ENCODE results near the gene CGB5.
"Not testable (repeated sequence)": the region's sequence is repeated elsewhere in the genome, so short reads cannot be mapped to it uniquely, and the experiment has no call there.

The CGB5 gene

GRCh38 chr19:49017666-49018351 is 25.8 kb upstream of the CGB5 start:
- Histone ChIP-seq H3K4me2 (ENCODE audit: low read depth, low read length) (peak overlapping the region; percentile 94), H3K9me2 (replicated peaks; ENCODE audit: insufficient read depth, low read length) (no peaks in the 10 kb centered on the region), H3K9ac (ENCODE audit: low read length) (no peak overlapping the region; the same call in 1 of the 2 replicates), H3F3A (ENCODE audit: insufficient read depth, low read length) (no peaks in the 10 kb centered on the region), H4K20me1 (ENCODE audit: insufficient read depth, low read length) (no peaks in the 10 kb centered on the region), H3K4me1 (ENCODE audit: low read length) (no peaks in the 10 kb centered on the region), H3K27me3 (replicated peaks; ENCODE audit: insufficient read depth, low read length) (peaks cover 34% of the 10 kb centered on the region), H3K79me2 (ENCODE audit: low read length) (no peaks in the 10 kb centered on the region), H3K36me3 (replicated peaks; ENCODE audit: insufficient read depth, low read length) (no peaks in the 10 kb centered on the region), H3K4me3 (ENCODE audit: low read length) (peak overlapping the region; percentile 56), H3K9me3 (replicated peaks; ENCODE audit: insufficient read depth, low read length) (no peaks in the 10 kb centered on the region), H3K27ac (ENCODE audit: low read length) (no peak overlapping the region), H2AFZ (ENCODE audit: low read length) (0 out of 2 replicates have a peak overlapping the region, but pooled peaks have one; percentile 11)
- TF ChIP-seq EZH2phosphoT487 (IDR thresholded peaks at IDR 0.05; ENCODE audit: low read length), result no peak
- TF ChIP-seq EZH2 (optimal IDR thresholded peaks at IDR 0.05; ENCODE audit: low read depth, low read length), result no peak
- peak; percentile 56 for TF ChIP-seq CTCF (IDR thresholded peaks at IDR 0.05; ENCODE audit: low read length)
- DNase-seq, result peak; percentile 54

- peak overlapping the region; percentile 25; the same call in 1 of the 2 replicates for H3K9ac ChIP-seq (ENCODE audit: low read length)
- H3K4me2 ChIP-seq (ENCODE audit: low read depth, low read length), result peak overlapping the region; percentile 94
- not testable (repeated sequence) for H3K9me2 ChIP-seq (replicated peaks; ENCODE audit: insufficient read depth, low read length); H3K79me2 ChIP-seq (ENCODE audit: low read length); H3K36me3 ChIP-seq (replicated peaks; ENCODE audit: insufficient read depth, low read length); DNase-seq; H3F3A ChIP-seq (ENCODE audit: insufficient read depth, low read length); H3K9me3 ChIP-seq (replicated peaks; ENCODE audit: insufficient read depth, low read length); H3K4me1 ChIP-seq (ENCODE audit: low read length); H3K27ac ChIP-seq (ENCODE audit: low read length); H4K20me1 ChIP-seq (ENCODE audit: insufficient read depth, low read length)
- peak overlapping the region; percentile 56 for H3K4me3 ChIP-seq (ENCODE audit: low read length)
- H3K27me3 ChIP-seq (replicated peaks; ENCODE audit: insufficient read depth, low read length), result peaks cover 34% of the 10 kb centered on the region
- 0 out of 2 replicates have a peak overlapping the region, but pooled peaks have one; percentile 20 for H2AFZ ChIP-seq (ENCODE audit: low read length)
Observed at GRCh38 chr19:49018388-49019241, 25.0 kb upstream of the CGB5 start.

DNA sequence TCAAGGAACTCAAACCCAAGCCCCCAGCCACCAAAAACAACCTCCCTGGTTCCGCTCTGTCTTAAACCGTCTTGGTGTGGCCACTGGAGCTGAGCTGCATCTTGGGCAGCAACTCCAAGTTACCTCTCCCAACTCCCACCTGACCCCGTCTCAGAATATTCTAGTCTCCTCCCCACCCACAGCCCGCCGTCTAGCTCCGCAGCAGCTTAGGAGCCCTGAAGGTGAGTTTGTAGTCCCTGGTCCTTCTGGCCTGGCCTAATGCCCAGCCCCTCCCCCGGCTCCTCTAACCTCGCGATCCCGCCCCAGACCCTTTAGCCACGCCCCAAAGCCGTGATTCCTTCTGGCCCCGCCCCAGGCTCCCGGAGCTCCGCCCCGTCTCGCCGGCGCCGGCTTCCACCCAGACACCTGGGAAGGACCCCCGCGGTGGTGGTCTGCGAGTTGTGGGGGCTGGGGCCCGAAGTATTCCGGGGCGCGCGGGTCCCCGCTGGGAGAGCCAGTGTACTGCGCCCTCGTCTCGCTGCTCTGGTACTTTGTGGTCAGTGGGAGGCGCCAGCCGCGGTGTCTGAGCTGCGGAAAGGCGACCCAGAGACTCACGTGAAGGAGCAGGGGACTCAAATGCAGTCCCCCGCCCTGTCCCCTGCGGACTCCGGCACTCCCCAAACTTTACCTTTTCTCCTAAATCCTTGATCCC is 24.3 kb upstream of the CGB5 start:
- peak overlapping the region; percentile 94; the same call in 1 of the 2 replicates for H3K4me2 ChIP-seq (ENCODE audit: low read depth, low read length)
- peaks cover 34% of the 10 kb centered on the region for H3K27me3 ChIP-seq (replicated peaks; ENCODE audit: insufficient read depth, low read length)
- H4K20me1 ChIP-seq (ENCODE audit: insufficient read depth, low read length), result no peaks in the 10 kb centered on the region
- H3F3A ChIP-seq (ENCODE audit: insufficient read depth, low read length), result no peaks in the 10 kb centered on the region
- H3K9me3 ChIP-seq (replicated peaks; ENCODE audit: insufficient read depth, low read length), result no peaks in the 10 kb centered on the region
- no peak overlapping the region for H3K4me3 ChIP-seq (ENCODE audit: low read length)
- no peaks in the 10 kb centered on the region for H3K9me2 ChIP-seq (replicated peaks; ENCODE audit: insufficient read depth, low read length)
- no peak overlapping the region for H2AFZ ChIP-seq (ENCODE audit: low read length)
- TF ChIP-seq CTCF (IDR thresholded peaks at IDR 0.05; ENCODE audit: low read length) (peak; percentile 13; the same call in 1 of the 2 replicates), EZH2 (optimal IDR thresholded peaks at IDR 0.05; ENCODE audit: low read depth, low read length) (no peak)
- H3K79me2 ChIP-seq (ENCODE audit: low read length), result no peaks in the 10 kb centered on the region
- H3K36me3 ChIP-seq (replicated peaks; ENCODE audit: insufficient read depth, low read length), result no peaks in the 10 kb centered on the region
- no peak overlapping the region for H3K9ac ChIP-seq (ENCODE audit: low read length)
- H3K27ac ChIP-seq (ENCODE audit: low read length), result no peak overlapping the region
- no peaks in the 10 kb centered on the region for H3K4me1 ChIP-seq (ENCODE audit: low read length)
- no peak for DNase-seq
